Rectal smooth muscle tissue (tissue), 1 donor: ENCODE measurements around the gene FOXN3.
"Not testable (repeated sequence)": the region's sequence is repeated elsewhere in the genome, so short reads cannot be mapped to it uniquely, and the experiment has no call there.

Source experiments
- H3K27ac ChIP-seq: one replicate; pipeline ENCODE4 v1.7.0; 2013; ENCODE audit warnings: low read depth, low read length, inconsistent platforms
- H3K27me3 ChIP-seq: one replicate; pipeline ENCODE4 v1.7.0; 2013; ENCODE audit warnings: low read length; ENCODE audit not compliant: control insufficient read depth, insufficient read depth
- H3K36me3 ChIP-seq: one replicate; pipeline ENCODE4 v1.7.0; 2013; ENCODE audit warnings: low read length; ENCODE audit not compliant: control insufficient read depth, insufficient read depth
- H3K4me1 ChIP-seq: one replicate; pipeline ENCODE4 v1.7.0; 2013; ENCODE audit warnings: low read length; ENCODE audit not compliant: control insufficient read depth, insufficient read depth
- H3K4me3 ChIP-seq: one replicate; pipeline ENCODE4 v1.7.0; 2013; ENCODE audit warnings: low read length
- H3K9ac ChIP-seq: one replicate; pipeline ENCODE4 v1.7.0; 2013; ENCODE audit warnings: low read length

The FOXN3 gene

GRCh38 chr14:89114109-89114508 is 302.9 kb downstream of the FOXN3 start:
- Histone ChIP-seq H3K27ac (no peak overlapping the region), H3K4me3 (no peak overlapping the region)

GRCh38 chr14:89112720-89113119 is 304.3 kb downstream of the FOXN3 start:
- Histone ChIP-seq H3K27me3 (no peaks in the 10 kb centered on the region), H3K9ac (no peak overlapping the region), H3K4me1 (no peaks in the 10 kb centered on the region), H3K4me3 (no peak overlapping the region), H3K27ac (no peak overlapping the region), H3K36me3 (no peaks in the 10 kb centered on the region)

More at GRCh38 chr14:89114109-89114508, 302.9 kb downstream of the FOXN3 start:
- Histone ChIP-seq H3K4me1 (no peaks in the 10 kb centered on the region), H3K36me3 (no peaks in the 10 kb centered on the region), H3K27me3 (no peaks in the 10 kb centered on the region), H3K9ac (no peak overlapping the region)

- H3K4me1 ChIP-seq, H3K4me3 ChIP-seq, H3K27me3 ChIP-seq, H3K9ac ChIP-seq, H3K36me3 ChIP-seq, H3K27ac ChIP-seq: not testable (repeated sequence)
Observed at GRCh38 chr14:89111766-89112543, 305.1 kb downstream of the FOXN3 start.

- H3K36me3 ChIP-seq, H3K27me3 ChIP-seq, H3K27ac ChIP-seq, H3K4me3 ChIP-seq, H3K9ac ChIP-seq, H3K4me1 ChIP-seq: not testable (repeated sequence)
Observed at GRCh38 chr14:89111232-89111631, 305.8 kb downstream of the FOXN3 start.

GRCh38 chr14:89110110-89110509 is 306.9 kb downstream of the FOXN3 start:
- Histone ChIP-seq H3K4me1 (no peaks in the 10 kb centered on the region), H3K36me3 (no peaks in the 10 kb centered on the region), H3K9ac (no peak overlapping the region), H3K27ac (no peak overlapping the region), H3K27me3 (no peaks in the 10 kb centered on the region), H3K4me3 (no peak overlapping the region)

- no peaks in the 10 kb centered on the region for H3K4me1 ChIP-seq
- H3K9ac ChIP-seq: no peak overlapping the region
- no peak overlapping the region for H3K27ac ChIP-seq
- no peaks in the 10 kb centered on the region for H3K36me3 ChIP-seq
- no peak overlapping the region for H3K4me3 ChIP-seq
- no peaks in the 10 kb centered on the region for H3K27me3 ChIP-seq
Observed at GRCh38 chr14:89108608-89109007, 308.4 kb downstream of the FOXN3 start.

GRCh38 chr14:89107626-89108025 is 309.4 kb downstream of the FOXN3 start:
- H3K4me3 ChIP-seq: no peak overlapping the region
- H3K27ac ChIP-seq: no peak overlapping the region
- no peaks in the 10 kb centered on the region for H3K4me1 ChIP-seq
- no peaks in the 10 kb centered on the region for H3K27me3 ChIP-seq
- no peaks in the 10 kb centered on the region for H3K36me3 ChIP-seq
- no peak overlapping the region for H3K9ac ChIP-seq
